ENCODE data around the gene DYNLT5. TPM values are rescaled to one million over a fixed set of nuclear protein-coding genes. Genes with fewer than 3 reads are reported as not detected.

DYNLT5 gene
- total RNA-seq, 1 experiment from 2014 or later, result not detected

GRCh38 chr1:66752671-66753371, 562 bp downstream of the DYNLT5 start:
- CTCF ChIA-PET, result no interaction called here

GRCh38 chr1:66757722-66758240, 5.5 kb downstream of the DYNLT5 start:
- Mint-ChIP-seq H3K9me3 (ENCODE audit: unreplicated experiment) (no peaks in the 10 kb centered on the region), H3K27ac (ENCODE audit: unreplicated experiment) (no peak overlapping the region), H3K4me1 (ENCODE audit: low read depth, unreplicated experiment) (no peaks in the 10 kb centered on the region), H3K27me3 (ENCODE audit: insufficient read depth, unreplicated experiment) (peaks cover 4% of the 10 kb centered on the region), H3K4me3 (ENCODE audit: unreplicated experiment) (no peak overlapping the region), H3K36me3 (ENCODE audit: insufficient read depth, unreplicated experiment) (no peaks in the 10 kb centered on the region)
- Histone ChIP-seq H3K36me3 (ENCODE audit: control insufficient read depth, insufficient read depth, low read length) (no peaks in the 10 kb centered on the region), H3K27me3 (replicated peaks; ENCODE audit: control insufficient read depth, insufficient read depth, low read length) (no peaks in the 10 kb centered on the region), H3K9me3 (no peaks in the 10 kb centered on the region), H3K4me1 (no peaks in the 10 kb centered on the region), H3K4me3 (ENCODE audit: low read depth, low read length) (no peak overlapping the region)
- TF ChIP-seq CTCF (IDR thresholded peaks at IDR 0.05; ENCODE audit: insufficient read depth in 1 of 2, low read depth in 1 of 2, low read length in 1 of 2, severe bottlenecking in 1 of 2, unreplicated experiment in 1 of 2), result no peak
- POLR2A ChIA-PET, result no interaction called here
- BruUV-seq (replicated peaks), result no TSS peak
- CTCF ChIA-PET, result no interaction called here
- DNase-seq, result no peak
- intact Hi-C loops (cut with micrococcal nuclease; ENCODE audit: unreplicated experiment), result no loop called here

More at GRCh38 chr1:66752671-66753371, 562 bp downstream of the DYNLT5 start:
- TF ChIP-seq CTCF (IDR thresholded peaks at IDR 0.05; ENCODE audit: insufficient read depth in 1 of 2, low read depth in 1 of 2, low read length in 1 of 2, severe bottlenecking in 1 of 2, unreplicated experiment in 1 of 2), result no peak
- H3K27me3 ChIP-seq (replicated peaks; ENCODE audit: control insufficient read depth, insufficient read depth, low read length), result no peaks in the 10 kb centered on the region
- BruUV-seq (replicated peaks), result no TSS peak
- Mint-ChIP-seq H3K9me3 (ENCODE audit: unreplicated experiment) (no peaks in the 10 kb centered on the region), H3K36me3 (ENCODE audit: insufficient read depth, unreplicated experiment) (no peaks in the 10 kb centered on the region), H3K27me3 (ENCODE audit: insufficient read depth, unreplicated experiment) (peaks cover 12% of the 10 kb centered on the region), H3K4me1 (ENCODE audit: low read depth, unreplicated experiment) (no peaks in the 10 kb centered on the region), H3K27ac (ENCODE audit: unreplicated experiment) (no peak overlapping the region), H3K4me3 (ENCODE audit: unreplicated experiment) (no peak overlapping the region)
- intact Hi-C loops (cut with micrococcal nuclease; ENCODE audit: unreplicated experiment), result no loop called here
- DNase-seq, result no peak
- no peaks in the 10 kb centered on the region for H3K4me1 ChIP-seq
- no peak overlapping the region for H3K4me3 ChIP-seq (ENCODE audit: low read depth, low read length)
- H3K9me3 ChIP-seq, result no peaks in the 10 kb centered on the region
- no peaks in the 10 kb centered on the region for H3K36me3 ChIP-seq (ENCODE audit: control insufficient read depth, insufficient read depth, low read length)
- POLR2A ChIA-PET, result no interaction called here

DNA sequence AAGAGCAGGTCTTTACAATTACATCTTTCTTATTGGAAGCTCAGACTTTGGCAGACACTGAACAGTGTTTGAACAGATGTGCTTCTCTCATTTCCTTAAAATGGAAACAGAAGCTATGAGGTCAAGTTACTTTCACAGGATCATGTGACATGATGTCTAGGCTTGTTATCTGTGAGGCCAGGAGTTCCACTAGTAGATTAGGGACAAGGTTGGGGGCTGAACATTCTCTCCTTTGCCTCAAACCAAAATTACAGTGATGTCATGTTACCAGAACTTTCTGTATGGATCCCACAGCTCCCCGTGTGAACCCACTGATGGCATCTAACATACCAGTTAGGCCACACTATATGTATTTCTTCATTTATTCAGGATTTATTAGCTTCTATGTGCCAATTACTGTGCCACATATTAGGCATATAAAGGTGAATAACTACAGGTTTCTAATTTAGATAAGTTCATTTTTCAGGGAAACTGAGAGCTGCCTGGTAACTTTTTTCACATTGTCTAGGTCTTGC, 6.0 kb downstream of the DYNLT5 start:
- no peak overlapping the region for H3K4me3 Mint-ChIP-seq (ENCODE audit: unreplicated experiment)
- DNase-seq, result no peak
- intact Hi-C loops (cut with micrococcal nuclease; ENCODE audit: unreplicated experiment), result no loop called here
- POLR2A ChIA-PET, result no interaction called here
- no peak overlapping the region for H3K4me3 ChIP-seq (ENCODE audit: low read depth, low read length)
- no TSS peak for BruUV-seq (replicated peaks)
- peaks cover 4% of the 10 kb centered on the region for H3K27me3 Mint-ChIP-seq (ENCODE audit: insufficient read depth, unreplicated experiment)
- H3K36me3 Mint-ChIP-seq (ENCODE audit: insufficient read depth, unreplicated experiment), result no peaks in the 10 kb centered on the region
- no peak overlapping the region for H3K27ac Mint-ChIP-seq (ENCODE audit: unreplicated experiment)
- no peaks in the 10 kb centered on the region for H3K36me3 ChIP-seq (ENCODE audit: control insufficient read depth, insufficient read depth, low read length)
- H3K9me3 ChIP-seq, result no peaks in the 10 kb centered on the region
- no peaks in the 10 kb centered on the region for H3K9me3 Mint-ChIP-seq (ENCODE audit: unreplicated experiment)
- no peak for TF ChIP-seq CTCF (IDR thresholded peaks at IDR 0.05; ENCODE audit: insufficient read depth in 1 of 2, low read depth in 1 of 2, low read length in 1 of 2, severe bottlenecking in 1 of 2, unreplicated experiment in 1 of 2)
- H3K4me1 ChIP-seq, result no peaks in the 10 kb centered on the region
- H3K27me3 ChIP-seq (replicated peaks; ENCODE audit: control insufficient read depth, insufficient read depth, low read length), result no peaks in the 10 kb centered on the region
- CTCF ChIA-PET, result no interaction called here
- H3K4me1 Mint-ChIP-seq (ENCODE audit: low read depth, unreplicated experiment), result no peaks in the 10 kb centered on the region
